CD4-positive, alpha-beta T cell treated with Interleukin-15 for 1 hour (primary cell): Measurements from ENCODE around the gene TM4SF18.
"Not testable (repeated sequence)": the region's sequence is repeated elsewhere in the genome, so short reads cannot be mapped to it uniquely, and the experiment has no call there.

Experiments used
- DNase-seq: peaks from one replicate; pipeline ENCODE4 v3.0.0-alpha.2; 2020

TM4SF18 gene, protein sequence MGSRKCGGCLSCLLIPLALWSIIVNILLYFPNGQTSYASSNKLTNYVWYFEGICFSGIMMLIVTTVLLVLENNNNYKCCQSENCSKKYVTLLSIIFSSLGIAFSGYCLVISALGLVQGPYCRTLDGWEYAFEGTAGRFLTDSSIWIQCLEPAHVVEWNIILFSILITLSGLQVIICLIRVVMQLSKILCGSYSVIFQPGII

DNA sequence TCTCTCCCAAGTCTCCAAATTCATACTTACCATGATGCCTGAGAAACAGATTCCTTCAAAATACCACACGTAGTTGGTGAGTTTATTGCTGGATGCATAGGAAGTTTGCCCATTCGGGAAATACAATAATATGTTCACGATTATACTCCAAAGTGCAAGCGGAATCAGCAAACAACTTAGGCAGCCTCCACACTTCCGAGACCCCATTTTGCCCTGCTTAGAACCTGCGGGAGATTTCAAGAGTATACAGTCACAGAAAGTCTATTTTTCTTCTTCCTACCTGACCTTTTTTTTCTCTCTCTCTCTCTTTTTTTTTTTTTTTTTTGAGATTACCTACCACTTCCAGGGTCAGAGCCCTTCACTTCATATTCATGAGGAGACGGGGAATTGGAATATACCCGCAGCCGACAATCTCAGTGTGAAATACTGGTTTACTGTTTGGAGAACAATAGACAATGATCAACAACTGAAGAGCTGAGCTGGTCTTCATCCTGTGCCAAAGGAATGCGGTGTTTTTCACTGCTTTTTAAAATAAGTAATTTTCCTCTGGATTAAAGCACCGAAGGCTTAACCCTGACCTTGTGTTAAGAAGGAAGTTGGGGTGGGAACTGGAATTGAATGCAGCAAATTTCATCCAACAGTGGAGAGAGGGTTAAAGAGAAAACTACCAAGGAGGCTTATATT is at the start of gene TM4SF18:
TSS of gene TM4SF18 (minus strand) at position 461 of the 684 bp plus-strand sequence. CDS start at position 207, 254 bp downstream.
- DNase-seq: no peak

DNA sequence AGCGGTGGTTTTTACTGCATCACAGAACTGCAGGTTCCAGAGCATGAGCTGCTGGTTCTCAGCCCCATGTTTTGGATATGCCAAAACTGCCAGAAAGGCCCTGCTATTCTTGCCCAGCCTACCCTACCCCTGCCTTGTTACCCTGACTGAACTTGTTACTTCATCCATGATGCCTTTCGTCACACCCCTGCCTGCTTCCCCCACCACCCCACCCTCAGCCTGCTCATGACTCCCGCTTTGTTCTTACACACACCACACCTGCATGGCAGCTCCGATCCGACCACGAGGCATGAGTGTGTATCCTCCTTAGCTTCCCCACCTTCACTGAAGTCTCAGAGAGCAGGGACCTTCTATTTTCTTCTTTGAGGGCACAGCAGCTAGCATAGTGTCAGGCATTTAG is 49.1 kb upstream of the TM4SF18 start:
- no peak for DNase-seq

DNA sequence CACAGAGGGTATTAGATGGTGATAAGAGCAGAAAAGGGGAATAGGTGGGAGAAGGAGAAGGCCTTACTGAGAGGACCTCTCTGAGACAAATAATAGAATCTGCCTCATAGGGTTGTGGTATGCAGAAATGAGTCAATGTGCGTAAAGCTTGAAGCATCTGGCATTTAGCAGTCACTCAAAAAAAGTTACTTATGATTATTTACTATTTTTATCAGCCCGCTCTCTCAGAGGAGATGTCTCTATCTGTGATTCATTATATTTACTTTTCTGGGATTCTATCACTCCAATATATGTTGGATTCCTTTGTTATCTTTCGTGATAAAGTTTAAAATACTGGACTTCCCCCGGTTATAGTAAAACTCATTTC is 48.6 kb upstream of the TM4SF18 start:
- no peak for DNase-seq

DNA sequence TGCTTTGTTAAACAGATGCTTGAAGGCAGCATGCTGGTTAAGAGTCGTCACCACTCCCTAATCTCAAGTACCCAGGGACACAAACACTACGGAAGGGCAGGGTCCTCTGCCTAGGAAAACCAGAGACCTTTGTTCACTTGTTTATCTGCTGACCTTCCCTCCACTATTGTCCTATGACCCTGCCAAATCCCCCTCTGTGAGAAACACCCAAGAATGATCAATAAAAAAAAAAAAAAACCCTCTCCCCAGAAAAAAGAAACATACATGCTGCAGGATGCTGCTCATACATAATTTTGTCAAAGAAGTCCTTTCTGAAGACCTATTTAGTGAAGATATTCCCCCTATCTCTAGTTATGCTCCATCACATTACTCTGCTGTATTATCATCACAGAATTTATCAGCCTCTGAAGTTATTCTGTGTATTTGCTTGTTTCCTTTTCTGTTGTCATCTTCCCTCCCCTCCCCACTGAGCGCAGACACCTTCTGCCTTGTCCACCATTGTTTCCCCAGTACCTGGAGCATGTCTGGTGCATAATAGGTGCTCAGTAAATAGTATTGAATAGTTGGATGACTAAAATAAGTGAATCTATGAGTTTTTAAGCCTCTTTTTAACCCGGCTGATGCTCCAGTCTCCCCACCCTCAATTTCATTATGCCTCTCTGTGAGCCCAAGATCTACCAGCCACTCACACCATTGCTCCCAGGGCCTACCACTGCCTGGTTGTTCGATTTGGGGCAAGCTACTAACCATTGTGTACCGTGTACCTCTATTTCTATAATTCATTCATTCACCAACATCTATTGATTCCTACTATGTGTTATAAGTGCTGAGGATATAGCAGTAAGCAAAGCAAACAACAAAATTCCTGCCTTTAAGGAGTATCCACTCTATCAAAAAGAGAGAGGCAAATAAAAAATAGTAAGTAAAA is 48.0 kb upstream of the TM4SF18 start:
- DNase-seq: no peak

DNA sequence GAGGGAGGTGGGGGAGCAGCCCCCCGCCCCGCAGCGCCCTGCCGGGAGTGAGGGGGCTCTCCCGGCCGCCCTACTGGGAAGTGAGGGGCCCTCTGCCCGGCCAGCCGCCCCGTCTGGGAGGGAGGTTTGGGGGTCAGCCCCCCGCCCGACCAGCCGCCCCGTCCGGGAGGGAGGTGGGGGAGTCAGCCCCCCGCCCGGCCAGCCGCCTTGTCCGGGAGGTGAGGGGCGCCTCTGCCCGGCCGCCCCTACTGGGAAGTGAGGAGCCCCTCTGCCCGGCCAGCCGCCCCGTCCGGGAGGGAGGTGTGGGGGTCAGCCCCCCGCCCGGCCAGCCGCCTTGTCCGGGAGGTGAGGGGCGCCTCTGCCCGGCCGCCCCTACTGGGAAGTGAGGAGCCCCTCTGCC is 46.8 kb upstream of the TM4SF18 start:
- DNase-seq: not testable (repeated sequence)

DNA sequence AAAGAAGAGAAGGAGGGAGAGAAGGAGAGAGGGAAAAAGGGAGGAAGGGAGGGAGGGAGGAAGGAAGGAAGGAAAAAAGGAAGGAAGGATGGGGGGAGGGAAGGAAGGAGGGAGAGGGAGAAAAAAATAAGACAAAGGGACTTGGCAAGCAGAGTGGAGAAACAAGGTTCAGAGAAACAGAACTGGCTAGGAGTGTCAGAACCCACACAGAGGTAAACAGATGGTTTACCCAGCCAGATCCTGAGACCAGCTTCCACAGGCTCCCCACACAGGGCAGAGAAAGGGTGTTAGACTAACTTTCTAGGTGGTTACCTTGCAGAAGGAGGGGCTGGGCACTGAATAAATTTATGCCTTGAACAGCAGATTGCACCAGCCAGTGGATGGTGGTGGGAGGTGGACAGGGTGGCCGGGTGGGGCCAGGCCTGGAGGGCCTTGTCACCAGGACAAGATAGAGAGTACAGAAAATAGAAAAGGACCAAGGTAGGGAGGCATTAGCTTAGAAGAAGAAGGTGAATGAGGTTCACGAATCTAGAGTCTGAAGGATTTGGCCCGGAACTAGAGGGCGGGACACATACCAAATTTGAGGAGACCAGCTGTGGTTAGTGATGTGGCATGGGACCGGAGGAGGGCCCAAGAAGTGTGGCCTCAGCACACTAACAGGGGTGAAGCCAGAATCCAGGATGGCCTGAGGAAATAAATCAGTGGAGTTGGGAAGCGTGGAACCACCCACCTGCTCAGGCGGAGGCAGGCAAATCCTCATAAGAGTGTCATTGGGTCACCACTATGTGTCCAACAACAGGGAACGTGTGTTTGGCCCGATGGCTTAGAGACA is 45.3 kb upstream of the TM4SF18 start:
- DNase-seq: no peak

DNA sequence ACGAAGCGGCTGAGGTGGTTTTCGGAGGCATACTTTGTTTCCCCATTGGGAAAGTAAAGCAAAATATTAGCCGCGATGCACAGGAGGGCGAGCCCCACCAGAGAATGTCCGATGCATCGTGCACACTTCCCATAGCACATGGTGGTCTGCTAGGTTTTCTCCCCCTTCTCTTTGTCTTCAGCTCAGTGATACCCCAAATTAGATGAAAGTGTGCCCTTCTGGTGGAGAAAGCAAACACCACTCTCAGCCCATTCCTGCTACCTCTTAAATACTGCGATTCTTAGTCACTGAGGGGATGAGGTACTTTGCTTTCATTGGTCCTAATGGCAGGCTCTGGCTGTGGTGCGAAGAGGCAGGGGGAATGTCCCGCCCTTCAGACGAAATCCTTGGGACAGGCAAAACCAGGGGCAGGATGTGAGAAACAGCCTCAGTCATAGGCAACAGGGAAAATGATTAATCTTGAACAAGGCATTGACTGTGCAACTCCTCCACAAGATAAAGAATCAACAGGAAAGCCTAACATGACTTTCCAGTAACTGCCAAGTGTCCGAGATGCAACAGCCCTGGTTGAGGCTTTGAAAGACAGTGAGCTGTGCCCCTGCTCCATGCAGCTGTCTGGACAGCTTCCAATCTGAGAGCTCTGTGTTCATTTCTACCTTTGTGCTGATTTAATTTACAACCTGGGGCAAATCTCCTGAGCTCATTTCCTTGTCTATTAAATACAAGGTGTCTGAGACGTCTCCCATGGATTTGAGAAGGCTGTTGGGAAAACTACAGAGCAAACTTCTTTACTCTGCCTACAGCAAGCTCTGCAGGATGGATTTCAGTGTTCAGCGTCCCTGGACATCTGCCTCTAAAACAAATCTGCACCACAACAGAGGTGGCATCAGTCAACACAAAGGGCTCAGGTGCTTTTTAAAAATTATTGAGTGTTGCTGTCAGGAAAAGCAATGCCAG is 44.2 kb upstream of the TM4SF18 start, which contains the start of gene TM4SF1:
TSS of gene TM4SF1 (minus strand) at position 242 of the 957 bp plus-strand sequence. CDS start at position 140, 102 bp downstream.
- DNase-seq: no peak

DNA sequence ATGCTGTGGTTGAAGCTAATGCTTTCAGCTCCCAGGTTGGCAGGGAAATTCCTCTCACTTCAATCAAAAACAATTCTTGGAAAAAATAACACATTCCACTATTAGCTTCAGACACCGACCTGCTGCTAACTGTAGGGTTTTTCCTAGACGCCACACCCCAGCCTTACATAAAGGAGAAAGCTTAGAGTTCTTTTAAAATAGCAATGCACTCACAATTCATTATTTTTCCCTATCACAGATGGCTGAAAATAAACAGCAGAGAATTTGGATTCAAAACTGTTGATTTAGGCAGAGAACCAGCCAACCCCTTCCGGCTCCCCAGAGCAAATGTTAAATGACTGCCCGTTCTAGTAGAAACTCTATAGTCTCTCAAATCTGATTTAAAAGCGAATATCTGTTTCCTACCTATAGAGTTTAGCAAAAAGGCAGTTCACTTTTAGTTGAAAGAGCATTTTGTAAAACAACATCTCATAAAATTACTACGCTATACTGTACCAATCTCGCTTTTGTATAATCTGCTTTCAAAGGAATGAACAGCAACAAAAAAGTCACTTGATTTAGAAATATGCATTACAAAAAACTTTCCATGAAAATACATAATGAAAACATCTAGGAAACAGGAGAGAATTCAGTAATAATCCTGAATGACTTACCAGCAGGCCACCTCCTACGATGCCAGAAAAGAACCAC is 43.4 kb upstream of the TM4SF18 start:
- no peak for DNase-seq

DNA sequence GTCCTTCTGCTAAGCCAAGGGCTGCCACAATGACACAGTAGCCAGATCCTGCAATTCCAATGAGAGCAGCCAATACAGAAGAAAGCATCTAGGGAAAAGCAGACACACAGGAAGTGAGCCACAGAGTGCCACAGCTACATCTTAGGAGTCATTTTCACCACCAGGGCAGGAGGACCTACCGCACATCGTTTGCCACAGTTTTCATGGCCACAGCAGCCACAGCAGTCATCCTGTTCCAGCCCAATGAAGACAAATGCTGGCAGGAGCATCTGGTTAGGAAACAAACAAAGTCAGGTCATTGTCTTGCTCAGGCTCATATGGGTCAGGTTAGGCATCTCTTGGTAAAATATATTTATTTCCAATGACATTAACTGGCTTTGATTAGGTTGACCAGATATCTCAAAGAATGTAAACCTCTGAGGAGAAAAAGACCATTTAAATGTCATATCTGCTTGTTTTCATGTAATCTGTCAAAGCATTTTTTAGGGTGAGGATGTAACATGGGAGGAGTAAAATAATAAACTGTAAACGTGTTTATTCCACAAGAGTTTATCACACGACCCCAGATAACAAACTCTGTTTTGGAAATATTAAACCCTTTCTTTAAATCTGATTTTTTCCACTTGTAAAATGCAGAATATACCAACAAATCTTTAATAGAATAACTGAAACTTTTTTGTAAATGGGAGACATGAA is 42.2 kb upstream of the TM4SF18 start:
- no peak for DNase-seq

DNA sequence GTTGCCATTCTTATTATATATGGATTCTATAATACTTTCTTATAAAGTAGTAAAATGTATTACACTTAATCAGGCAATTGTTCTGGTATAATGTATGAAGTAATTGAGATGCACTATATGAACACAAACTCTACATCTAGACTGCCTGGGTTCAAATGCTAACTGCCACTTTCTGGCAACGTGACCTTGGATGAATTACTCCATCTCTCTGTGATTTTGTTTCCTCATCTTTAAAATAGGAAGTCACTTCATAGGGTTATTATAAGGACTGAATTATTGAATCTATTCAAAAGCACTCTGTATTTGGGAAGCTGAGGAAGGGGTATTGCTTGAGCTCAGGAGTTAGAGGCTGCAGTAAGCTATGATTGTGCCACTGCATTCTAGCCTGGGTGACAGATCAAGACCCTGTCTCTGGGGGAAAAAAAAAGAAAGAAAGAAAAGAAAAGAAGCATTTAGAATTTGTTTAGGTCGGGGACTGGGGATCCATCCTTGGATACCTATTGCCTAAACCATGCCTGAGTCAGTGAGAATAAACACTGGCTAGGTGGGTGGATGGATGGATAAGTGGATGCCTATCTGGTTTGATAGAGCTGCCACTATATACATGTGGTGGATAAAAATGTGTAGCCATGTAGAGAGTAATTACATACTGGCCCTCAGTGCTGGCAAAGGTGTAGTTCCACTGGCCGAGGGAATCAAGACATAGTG is 41.5 kb upstream of the TM4SF18 start:
- DNase-seq: no peak

DNA sequence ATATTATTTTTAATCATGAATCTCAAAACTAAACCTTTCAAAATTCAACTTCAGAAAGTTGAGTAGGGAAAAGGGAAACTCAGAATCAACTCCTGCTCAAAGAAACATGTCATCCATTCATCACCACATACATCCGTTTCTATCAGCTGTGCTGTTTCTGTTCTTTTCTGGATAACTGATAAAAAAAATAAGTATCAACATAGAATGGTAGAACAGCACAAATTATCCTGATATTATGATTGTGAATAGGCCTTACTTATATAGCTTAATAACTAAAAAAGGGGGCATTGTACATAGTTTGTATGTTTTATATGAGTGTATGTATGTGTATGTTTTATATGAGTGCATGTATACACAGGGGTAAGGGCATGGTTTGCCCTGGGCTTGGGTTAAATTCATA is 41.0 kb upstream of the TM4SF18 start:
- DNase-seq: no peak

DNA sequence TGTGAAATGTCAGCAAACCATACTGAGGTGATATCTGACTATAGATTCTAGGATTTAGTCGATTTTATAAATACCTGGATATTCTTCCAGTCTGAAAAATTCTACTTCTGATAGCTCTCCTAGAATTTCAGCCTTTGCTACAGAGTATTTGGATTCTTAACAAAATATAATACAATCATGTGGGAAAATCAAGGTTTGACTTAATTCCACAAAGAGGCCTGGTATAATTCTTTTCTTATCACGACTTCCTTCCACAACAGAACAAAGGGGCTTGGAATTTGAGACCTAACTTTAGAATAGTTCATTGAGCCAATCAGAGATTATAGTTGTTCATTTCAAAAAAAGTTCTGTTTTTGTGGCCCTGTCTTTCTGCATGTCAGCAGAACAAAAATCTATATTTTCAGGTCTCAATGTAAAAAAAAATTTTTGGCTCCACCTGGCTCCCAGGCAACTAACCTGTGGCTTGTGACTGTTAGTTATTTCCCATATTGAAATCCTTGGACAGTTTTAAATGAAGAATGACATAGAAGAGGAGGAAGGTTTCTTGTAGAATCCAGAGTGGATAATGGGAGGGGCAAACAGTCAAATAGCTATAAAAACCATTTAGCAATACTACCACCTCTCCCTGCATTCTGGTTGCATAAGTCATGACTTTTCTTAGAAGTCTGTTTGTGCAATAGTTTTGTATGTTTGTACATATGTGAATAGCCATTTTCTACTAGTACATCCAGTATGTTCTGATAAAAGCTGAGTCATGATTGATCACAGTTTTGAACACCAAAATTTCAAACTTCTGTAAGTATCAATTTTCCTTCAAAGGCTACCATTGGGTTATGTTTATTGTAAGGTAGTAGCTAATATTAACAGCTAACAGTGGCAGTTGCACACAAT is 40.0 kb upstream of the TM4SF18 start:
- no peak for DNase-seq

DNA sequence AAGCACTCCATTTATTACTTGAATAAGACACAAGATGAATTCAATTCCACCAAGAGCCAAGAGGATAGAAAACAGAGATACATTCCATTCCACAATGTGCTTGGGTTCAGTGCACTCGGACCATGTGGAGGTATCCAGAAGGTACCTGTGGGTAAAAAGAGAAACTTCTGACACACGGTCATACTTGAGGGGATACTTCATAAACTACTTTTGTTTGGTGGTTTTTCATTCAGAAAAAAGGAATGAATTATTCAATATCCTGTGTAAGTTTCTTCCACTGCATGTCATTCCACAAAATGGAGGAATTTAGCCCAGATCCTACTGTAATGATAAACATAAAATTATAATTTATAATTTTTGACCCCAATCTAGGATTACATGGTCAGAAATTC is 38.3 kb upstream of the TM4SF18 start:
- DNase-seq: no peak

DNA sequence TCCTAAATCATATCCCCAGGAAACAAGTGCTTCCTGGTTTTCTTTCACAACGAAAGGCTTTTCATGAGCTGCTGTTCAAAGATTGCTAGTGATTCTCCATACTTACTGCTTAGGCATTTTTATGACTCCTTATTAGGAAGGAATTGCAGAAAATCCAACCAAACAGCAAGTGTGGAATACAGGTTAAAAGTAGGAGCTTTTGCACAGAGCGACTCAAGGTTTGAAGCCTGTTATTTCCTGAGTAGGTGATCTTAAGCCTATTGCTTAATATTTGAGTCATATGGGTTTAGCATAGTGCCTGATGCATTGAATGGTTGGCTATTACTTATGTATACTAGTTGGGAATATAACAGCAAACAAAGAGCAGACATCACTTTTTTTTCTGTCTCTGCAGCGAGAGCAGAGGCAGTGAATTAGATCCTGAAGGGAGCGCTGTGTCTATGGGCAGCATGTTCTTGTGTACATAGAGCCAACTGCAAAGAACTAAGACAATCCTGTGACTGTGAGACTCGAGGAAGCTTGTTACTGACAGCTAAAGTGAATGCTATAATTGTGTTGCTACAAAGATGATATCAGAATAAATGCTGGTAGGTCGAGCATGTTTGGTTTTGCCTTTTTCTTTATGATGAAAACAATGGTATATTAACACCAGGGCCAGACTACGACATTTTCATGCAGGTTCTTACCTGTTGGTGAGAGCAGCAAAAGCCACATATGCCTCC is 37.7 kb upstream of the TM4SF18 start:
- DNase-seq: no peak

DNA sequence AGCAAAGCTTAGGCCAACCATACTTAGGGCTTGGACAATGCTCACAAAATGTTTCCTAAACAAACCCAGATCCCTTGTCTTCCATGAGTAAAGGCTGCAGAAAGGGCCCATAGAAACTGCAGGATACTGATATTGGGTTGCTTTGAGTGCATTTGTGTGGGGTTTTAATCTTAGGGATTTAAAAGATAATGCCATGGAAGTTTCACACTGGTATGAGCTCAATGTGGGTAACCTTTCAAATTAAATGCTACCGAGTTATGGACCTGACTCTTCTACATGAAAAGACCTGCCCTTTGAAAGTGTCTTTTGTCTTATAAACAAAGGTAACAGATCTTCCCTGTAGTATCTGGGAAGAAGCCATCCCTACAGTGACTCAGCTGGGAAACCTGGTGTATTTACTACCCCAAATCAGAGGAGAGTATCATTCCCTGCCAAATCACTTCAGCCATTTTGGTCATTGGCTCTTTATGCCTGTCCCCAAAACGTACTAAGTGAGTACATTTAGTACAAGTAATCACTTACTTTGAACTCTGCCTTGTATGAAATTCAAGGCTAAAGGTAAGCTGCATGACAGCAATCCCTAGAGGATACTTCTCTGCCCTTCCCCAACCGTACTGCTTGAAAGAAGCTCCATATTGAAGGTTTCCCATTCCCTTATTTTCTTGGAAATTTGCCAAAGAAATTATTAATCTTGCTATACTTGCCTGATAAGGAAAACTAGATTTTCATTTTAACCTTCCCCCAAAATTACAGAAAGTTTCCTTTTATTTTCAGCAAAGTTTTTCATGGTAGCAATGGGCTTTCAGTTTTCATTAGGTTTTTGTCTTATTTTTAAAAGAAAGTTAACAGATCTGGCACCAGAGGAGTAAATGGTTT is 36.8 kb upstream of the TM4SF18 start:
- no peak for DNase-seq

DNA sequence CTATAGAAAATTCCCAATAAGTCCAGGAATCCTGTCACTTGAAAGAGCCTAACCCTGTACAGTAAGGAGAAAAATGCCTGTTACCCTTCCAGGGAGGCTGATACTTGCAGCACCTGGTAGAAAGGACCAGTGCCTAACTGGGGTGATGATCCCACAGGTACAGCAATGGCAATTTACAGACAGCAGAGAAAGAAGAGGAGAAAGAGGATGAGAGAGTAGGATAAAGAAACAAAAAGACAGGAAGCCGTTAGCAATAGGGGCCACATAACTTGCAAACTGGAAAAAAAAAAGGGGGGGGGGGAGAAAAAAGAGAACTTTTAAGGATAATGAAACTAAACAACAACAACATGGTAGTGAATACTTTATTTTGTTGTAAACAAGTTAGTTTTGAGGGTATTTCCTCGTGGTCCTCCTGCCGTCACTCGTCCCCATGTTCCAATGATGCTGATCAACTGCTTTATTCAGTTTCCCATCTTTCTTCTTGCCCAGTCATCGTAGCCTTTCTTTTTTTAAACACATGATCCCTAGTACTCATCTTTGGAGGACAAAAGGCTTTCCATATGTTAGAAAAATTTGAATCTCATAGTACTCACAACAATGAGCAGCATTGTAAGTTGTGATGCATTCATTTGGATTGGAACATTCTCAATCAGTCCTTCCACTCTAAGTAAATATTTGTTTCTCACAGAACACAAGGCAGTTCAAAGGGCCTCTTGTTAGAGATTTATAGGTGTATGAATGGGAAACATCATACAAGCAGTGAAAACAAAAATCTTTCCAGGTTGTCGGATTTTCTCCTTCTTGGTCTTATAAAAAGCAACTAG is 35.5 kb upstream of the TM4SF18 start:
- DNase-seq: no peak
